GM19193 (cell line): ENCODE results near the gene SIPA1L3.

Experiments used
- POLR2A ChIP-seq: IDR thresholded peaks from 4 replicates; pipeline ENCODE4 v1.6.1; 2011; ENCODE audit not compliant: insufficient read depth, insufficient read length; ENCODE audit errors: extremely low read depth

Gene SIPA1L3

GRCh38 chr19:38255383-38256014, 348.5 kb downstream of the SIPA1L3 start:
- TF ChIP-seq POLR2A, result no peak
